CD4-positive, alpha-beta T cell treated with Interleukin-21 for 1 hour (primary cell): ENCODE measurements around the gene CHST9.
"Not testable (repeated sequence)": the region's sequence is repeated elsewhere in the genome, so short reads cannot be mapped to it uniquely, and the experiment has no call there.

Experiments
- DNase-seq: peaks from one replicate; pipeline ENCODE4 v3.0.0-alpha.2; 2020

The CHST9 gene, protein sequence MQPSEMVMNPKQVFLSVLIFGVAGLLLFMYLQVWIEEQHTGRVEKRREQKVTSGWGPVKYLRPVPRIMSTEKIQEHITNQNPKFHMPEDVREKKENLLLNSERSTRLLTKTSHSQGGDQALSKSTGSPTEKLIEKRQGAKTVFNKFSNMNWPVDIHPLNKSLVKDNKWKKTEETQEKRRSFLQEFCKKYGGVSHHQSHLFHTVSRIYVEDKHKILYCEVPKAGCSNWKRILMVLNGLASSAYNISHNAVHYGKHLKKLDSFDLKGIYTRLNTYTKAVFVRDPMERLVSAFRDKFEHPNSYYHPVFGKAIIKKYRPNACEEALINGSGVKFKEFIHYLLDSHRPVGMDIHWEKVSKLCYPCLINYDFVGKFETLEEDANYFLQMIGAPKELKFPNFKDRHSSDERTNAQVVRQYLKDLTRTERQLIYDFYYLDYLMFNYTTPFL

DNA sequence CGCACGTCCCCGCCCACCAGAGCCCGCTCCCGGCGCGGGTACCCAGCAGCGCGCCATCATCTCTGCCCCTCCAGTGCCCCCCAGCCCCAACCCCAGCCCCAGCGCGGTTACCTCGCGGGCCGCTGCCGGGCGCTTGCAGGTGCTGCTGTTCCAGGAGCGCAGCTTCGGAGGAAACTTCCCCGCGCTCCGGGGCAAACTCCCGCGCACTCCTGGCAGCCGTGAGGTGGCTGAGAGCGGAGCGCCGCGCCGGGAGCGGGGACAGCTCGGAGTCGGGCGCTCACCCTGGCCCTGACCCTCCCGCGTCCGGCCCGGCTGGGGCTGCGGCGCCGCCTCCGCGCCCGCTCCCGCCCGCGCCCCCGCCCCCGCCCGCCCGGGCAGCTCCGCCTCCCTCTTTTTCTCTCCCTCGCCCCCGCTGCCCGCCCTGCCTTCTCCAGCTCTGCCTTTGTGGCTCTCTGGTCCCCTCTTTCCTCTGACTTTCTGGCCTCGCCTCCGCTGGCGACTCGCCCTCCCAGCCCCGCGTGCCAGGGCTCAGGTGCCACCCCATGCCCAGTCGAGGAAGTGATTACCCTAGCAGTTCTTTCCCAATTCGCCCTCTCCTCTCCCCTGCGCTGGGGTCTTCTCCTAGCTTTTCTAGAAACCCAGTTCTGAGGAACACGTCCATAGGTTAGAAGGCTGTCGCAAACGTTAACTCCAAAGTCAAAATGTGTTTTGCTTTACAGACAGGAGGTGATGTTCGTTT, at the start of gene CHST9:
CHST9 (minus strand) TSS at position 284 of the 739 bp plus-strand sequence. CDS start 42,499 bp downstream, outside the sequence.
- DNase-seq = no peak

DNA sequence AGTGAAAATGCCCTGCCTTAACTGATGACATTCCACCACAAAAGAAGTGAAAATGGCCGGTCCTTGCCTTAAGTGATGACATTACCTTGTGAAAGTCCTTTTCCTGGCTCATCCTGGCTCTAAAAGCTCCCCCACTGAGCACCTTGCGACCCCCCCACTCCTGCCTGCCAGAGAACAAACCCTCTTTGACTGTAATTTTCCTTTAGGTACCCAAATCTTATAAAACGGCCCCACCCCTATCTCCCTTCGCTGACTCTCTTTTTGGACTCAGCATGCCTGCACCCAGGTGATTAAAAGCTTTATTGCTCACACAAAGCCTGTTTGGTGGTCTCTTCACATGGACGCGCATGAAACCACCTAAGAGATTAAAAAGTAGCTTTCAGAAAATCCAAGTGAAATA, 47.2 kb upstream of the CHST9 start:
- not testable (repeated sequence) for DNase-seq

DNA sequence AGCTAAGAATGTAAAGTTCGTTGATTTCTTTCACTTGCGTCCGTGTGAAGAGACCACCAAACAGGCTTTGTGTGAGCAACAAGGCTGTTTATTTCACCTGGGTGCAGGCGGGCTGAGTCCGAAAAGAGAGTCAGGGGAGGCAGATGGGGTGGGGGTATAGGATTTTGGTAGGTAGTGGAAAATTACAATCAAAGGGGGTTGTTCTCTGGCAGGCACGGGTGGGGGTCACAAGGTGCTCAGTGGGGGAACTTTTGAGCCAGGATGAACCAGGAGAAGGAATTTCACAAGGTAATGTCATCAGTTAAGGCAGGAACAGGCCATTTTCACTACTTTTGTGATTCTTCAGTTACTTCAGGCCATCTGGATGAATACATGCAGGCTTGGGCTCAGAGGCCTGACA, 46.6 kb upstream of the CHST9 start:
- not testable (repeated sequence) for DNase-seq

DNA sequence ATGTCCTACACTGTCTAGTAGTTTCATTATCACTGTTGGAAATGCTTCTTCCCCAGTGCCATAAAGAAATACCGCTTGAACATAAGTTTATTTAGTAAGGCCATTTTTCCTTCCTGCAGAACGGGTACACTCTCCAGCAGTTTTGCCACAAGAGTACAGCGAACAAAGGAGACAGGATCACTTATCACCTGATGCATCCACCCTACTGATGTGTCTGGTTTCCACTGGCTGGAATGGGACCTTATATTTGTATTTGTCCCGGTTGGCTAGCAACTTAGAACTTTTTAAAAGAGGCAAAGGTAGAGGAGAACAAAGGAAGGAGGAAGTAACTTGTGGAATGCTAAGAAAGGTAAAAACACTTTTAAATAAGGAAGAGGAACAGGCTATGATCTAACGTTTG, 46.1 kb upstream of the CHST9 start:
- not testable (repeated sequence) for DNase-seq

DNA sequence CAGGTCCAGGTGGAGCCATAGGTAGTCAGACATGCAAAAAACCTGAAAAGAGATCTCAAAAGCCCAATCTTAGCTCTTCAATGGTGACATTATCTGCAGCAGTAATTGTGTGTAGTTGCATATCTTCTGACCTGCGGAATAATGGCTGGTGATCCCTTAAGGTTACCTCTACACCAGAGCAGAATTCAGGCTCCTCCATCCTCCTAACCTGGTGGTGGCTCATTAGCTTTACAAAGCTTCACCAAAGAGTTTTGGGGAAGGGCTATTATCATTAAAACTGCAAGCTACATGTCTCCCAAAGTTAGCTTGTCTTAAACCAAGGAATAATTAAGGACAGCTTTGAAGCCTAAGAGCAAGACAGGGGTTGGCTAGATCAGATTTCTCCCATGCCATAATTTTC, 42.6 kb upstream of the CHST9 start:
- DNase-seq = no peak

DNA sequence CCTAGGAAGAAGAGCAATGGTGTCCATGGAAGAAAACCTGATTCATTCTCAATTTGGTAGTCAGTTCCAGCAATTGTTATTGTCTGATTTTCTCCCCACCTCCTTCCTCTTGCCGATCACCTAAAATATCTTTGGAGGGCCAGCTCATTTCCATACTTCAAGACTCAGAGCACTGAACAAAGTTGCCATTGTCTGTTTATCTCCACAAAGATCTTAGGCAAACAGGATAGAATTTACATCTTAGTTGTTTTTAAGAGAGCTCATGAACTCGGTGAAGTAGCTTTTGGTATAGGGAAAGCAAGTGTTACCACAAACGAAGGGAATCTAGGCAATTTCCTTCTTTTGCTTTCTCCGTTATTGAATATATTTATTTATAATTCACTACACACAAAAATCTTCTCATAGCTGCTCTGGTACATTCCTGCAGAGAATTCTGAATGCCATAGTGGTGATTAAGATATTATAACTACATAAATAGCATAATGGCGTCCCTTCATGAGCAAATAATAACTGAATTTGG, 41.5 kb upstream of the CHST9 start:
- DNase-seq = no peak

DNA sequence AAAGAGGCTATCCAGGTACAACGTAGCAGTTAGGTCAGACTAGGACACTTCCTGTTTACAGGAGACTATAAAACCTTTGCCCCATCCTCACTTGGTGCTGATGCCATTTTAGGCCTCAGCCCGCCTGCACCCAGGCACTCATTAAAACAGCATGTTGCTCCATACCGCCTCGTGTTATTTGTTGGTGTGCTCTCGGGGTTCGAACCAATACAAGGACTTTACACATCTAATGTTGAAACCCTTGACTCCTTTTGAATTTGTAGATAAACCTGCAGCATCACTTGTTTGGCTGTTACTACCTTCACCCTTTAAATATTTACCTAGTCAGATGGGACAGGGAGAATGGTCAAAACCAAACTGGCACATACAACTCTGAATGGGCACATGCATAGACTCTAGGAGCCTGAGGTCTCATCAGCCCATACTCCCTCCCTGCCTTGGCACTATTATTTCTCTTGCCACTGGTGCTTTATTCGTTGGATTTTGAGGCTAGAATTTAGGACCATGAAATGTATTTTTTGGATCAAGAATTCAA, 40.9 kb upstream of the CHST9 start:
- DNase-seq = no peak

DNA sequence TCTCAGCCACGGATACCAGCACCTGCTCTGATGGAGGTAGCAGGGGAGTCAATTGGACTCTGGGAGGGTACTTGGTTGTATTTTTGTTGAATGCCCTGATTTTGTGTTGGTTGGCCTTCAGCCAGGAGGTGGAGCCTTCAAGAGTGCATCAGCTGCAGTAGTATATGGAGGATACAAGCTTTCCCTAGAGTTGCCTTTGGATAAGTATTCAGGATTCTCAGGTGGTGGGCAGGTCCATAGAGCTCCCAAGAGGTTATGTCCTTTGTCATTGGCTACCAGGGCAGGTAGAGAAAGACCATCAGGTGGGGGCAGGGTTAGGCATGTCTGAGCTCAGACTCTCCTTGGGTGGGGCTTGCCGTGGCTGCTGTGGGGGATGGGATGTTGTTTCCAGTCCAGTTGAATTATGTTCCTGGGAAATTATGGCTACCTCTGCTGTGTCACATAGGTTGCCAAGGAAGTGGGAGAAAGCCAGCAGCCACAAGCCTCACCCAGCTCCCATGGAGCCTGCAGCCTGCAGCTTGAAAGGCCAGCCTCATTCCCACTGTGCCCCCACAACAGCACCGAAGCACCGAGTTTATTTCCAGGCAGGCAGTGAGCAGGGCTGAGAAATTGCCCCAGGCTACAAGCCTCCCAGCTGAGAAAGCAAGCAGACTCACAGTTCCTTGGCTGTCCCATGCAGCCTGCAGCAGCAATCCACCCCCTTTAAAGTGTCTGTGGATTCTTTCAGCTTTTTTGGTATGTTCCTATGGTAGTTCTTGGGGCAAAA, 38.6 kb upstream of the CHST9 start:
- no peak for DNase-seq

DNA sequence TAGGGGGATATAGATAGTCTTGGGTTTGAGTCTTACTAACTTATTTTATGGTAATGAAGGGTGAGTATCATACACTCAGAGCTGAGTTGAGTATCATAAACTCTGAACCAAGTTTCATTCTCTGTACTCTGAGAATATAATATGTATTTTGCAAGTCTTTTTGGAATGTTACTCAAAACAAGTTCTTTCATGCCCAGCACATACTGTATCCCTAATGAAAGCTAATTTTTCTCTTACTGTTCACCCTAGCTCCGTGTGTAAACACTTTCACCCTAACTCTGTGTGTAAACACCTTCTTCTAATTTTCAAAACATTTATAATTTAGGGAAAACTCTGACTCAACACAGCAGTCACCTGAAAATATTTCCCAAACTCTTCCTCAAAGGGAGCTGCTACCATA, 29.7 kb upstream of the CHST9 start:
- no peak for DNase-seq

DNA sequence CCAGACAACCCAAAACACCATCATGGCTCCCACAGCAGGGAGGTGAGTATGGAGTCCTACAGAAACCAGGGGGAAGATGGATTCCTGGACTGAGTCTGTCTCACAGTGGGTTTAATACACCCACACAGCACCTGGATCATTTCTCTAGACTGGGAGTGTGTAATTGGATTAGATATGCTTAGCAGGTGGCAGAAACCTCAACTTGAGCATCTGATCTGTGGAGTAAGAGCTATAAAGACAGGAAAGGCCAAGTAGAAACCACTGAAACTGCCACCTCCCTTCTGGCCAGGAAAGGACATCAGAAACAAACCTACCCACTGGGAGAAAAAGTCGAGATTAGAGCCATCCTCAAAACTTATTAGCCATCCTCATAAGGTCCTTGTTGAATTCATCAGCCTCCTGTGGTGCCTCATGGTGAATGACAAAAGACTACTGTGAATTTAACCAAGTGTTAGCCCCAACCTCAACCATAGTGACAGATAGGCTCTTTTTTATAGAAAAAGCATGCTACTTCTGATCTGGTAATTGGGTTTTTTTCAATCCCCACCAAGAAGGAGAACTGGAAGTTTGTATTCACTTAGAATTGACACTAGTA, 28.1 kb upstream of the CHST9 start:
- DNase-seq = no peak

DNA sequence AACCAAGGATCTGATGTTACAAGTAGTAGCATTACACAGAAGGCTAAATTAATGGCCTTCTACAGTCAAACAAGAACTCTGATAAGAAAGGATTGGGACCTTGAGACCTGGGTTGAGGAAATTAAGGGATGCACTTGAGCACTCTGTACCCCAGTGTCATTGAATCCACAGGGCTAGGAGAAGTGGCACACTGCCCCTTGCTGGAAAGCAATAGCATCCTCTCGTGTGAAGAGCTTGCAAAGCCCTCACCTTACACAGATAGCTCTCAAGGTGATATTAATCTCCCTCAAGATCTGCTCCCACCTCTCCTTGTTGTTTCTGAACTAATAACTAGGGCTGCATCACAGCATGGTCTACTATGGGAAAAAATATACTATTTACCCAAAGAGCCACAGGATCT, 26.5 kb upstream of the CHST9 start:
- DNase-seq = no peak

DNA sequence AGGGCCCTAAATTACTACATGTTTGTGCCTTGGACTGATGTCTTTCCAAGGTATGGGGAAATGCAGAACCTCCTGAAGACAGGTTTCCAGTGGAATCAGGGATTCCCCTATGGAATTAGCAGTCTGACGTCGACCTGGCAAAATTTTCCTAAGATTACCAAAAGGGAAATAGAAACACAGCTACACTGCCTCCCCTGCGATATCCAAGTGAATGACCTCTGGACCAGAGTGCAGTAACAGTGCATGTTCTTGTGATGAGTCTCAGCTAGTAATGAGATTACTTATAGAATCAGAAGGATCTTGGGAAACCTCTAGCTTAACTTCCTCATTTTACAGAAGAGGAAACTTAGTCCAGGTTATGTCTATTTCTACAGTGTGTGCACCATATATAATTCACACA, 21.3 kb upstream of the CHST9 start:
- no peak for DNase-seq

DNA sequence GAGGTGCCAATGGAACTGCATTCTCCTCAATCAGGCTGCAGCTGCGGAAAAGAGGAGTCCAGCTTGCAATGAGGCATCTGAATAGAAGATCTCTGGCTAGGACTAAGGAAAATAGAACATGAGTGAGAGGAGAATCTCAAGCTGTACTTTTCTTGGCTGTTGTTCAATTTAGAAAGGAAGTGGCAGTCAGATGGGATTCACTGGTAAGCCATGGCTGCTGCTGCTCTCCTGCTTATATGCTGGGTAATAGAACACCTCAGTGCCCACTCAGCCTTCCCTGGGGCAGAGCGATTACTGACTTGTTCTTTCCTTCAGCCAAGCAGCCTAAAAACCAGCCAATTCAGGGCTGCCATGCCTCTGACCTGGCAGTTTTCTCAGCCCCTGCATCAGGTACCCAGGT, 17.6 kb upstream of the CHST9 start:
- DNase-seq = no peak

DNA sequence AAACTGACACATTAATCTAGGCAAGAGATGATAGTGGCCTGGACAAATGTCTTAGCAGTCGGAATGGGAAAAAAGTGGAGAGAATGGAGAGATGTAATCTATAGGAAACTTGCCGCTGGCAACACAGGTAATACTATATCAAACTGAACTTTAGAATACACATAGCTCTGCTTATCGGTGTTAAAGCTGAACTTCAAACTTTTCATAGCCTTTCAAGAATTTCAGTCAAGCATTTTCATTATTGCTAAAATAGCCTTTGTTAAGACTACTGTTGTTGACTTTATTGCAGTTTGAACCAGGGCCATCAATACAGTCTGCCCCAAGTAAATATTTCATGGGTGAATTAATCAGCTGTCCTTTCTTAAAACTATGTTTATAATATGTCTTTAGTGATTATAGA, 12.9 kb upstream of the CHST9 start:
- DNase-seq = no peak

DNA sequence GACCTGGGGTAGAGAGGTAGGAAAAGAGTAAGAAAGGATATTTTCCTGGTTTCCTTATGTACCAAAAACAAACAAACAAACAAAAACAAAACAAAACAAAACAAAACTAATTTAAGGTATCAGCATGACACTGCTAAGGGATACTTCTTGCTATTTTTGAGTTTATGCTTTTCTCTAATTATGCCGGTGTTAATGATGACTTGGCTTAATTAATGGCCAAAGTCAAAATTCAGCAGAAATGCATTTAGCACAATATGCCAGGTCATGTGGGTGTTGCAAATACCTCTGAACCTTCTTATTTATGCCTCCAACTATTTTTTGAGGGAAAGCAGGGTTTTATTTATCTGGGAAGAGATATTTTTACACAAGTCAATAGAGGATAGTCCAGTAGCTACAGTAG, 3.2 kb upstream of the CHST9 start:
- no peak for DNase-seq

DNA sequence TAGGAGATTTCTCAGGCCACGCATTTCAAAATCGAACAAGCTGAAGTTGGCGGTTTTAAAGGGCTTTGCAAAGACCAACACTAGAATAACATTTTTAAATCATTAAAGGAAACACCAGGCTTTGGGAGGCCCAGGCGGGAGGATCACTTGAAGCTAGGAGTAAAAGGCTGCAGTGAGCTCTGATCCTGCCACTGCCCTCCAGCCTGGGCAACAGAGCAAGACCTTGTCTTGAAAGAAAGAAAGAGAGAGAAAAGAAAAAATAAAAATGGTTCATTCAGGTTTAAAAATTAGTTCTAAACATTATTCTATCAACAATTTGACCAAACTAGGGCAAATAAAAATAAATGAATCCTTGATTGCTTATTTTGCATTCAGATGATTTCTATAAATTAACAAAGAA, 789 bp upstream of the CHST9 start:
- DNase-seq = no peak

DNA sequence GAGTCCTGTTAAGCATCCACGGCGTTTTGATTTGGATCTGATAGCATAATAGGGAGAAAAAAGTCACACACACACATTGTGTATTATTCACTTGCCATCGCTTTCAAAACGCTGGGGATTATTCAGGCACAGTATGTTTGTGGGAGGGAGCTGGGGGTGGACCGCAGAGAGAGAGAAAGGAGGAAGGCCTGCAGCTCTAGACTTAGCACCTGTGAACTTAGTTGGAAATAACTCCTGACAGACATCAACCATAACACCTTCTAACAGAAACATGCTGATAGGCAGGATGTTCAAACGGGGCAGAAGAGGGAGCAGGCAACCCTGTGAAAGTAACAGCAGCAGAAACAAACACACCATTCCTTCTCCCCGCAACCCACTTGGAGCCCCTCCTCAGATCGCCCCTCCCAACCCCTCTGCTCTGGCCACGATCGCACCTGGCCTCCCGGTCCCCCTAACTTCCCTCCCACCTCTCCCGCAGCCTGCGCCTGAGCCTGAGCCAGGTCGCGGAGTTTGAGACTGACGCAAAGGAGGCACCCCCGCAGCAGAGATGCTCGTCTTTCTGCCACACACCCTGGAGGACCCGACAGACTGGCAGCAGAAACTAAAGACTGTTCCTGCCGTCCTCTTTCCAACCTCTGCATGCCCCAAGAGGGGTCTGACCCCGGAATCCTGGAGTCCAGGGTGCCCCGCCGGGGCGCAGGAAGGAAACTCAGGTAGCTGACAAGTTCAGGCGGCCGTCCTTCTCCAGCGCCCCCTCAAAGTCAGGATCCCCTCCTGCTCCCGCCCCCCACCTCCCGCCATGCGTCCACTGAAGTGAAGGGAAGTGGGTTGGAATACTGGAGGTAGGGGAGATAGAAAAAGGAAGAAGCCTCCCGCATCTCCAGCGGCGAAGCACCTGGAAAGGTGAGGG, 738 bp downstream of the CHST9 start:
- no peak for DNase-seq

DNA sequence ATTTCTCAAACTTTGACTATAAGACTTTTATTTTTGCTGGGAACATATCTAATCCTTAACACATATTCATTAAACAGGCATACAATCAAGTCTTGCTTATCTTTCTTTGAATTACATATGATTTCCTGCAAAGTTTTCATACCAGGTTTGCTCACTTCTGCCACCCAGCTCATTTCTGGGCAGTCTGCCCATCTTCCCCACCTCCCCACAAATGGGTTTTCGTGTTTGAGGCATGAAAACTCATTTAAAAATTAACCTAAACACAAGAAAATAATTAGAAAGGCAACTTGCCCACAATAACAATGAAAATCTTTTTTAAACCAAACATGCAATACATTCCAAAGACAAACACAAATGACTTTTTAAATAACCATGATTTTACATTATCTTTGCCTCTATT, 3.4 kb downstream of the CHST9 start:
- DNase-seq = no peak

DNA sequence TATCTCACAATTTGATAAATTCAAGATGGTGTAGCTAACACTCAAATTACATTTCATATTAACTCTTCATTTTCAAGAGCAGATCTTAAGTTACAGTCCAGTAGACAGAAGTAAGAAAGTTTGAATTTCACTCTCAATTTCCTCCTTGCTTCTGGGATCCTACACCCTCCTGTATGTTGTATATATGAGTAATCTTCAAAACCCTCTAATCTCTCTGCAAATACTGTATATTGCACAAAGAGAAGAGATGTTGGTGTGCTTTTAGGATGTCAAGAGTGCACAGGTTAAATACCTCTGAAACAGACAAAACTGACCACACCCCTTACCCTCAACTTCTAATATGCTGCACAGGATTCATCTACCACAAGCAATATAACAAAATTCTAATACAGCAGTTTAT, 6.7 kb downstream of the CHST9 start:
- no peak for DNase-seq

DNA sequence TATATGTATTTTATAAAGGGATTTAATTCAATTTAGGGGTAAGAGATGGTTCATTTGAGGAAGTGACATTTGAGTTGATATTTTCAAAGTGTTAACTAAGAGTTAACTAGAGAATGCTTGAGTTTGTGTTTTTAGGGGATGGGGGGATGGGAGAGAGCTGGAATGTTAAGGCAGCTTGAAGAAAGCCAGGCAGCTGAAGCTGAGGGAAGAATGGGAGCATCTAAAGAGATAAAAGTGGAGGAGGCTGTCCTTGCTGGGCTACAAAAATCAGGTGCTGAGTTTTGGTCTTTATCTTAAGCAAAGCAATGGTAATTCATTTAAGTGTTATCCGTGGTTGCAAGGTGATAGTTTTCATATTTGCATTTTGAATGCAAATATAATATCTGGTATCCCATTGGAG, 9.2 kb downstream of the CHST9 start:
- no peak for DNase-seq

DNA sequence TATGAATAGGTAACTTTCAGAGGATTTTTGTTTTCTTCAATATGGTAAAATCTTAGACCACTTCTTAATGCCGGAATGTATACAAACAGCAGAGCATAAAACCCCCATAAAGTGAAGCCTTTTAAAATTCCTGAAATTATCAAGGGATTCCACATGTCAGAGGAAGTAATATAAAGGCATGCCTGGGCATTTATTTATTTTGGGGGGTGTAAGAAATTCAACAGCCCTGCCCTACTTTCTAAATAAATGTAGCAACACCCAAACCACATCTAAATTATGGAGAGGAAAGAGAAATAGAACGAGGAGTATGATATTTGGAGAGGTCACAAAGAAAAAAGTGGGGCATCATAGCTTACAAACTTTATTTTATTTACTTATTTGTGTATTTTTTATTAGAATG, 9.9 kb downstream of the CHST9 start:
- no peak for DNase-seq

DNA sequence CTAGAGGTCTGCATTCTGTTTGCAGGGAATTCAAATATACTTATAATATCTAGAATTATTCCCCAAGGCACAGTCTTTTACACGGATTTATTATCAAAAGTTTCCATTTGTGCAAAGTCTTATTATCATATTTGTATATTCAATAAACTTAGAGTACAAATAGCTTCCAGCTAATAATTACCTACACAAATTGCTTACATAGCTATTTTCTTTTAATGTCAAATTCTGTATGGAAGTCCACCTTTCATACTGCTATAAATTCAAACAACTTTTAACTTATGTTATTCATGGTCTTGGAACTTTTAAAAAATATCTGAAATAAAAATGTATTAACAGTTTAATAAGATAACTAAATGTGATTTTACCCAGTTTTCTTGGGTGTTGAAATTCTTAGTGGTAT, 13.1 kb downstream of the CHST9 start:
- no peak for DNase-seq
